Activated CD4-positive, alpha-beta T cell treated with anti-CD3 and anti-CD28 coated beads for 36 hours (primary cell): Measurements from ENCODE around the gene PNPLA7. TPM values are rescaled to one million over a fixed set of nuclear protein-coding genes. Genes with fewer than 3 reads are reported as not detected.
"Not testable (repeated sequence)": the region's sequence is repeated elsewhere in the genome, so short reads cannot be mapped to it uniquely, and the experiment has no call there.

Source experiments
- ATAC-seq: fragments of 200-7000 bp; cut with Tn5 transposase; one replicate; pipeline ENCODE4 v1.10.0; 2021; ENCODE audit warnings: mild to moderate bottlenecking, moderate library complexity
- CTCF ChIA-PET: fragments of 350-600 bp; sonication (Branson Sonifier 250); formaldehyde crosslinking; loops from one replicate; lab custom pipeline; 2021; ENCODE audit warnings: antibody characterized with exemption; lab: Charles Lee
- POLR2A ChIA-PET: fragments of 350-600 bp; sonication (Branson Sonifier 250); formaldehyde crosslinking; loops from one replicate; lab custom pipeline; 2021; ENCODE audit warnings: antibody characterized with exemption, inconsistent platforms; lab: Charles Lee
- DNase-seq: peaks from one replicate; pipeline ENCODE4 v3.0.0-alpha.2; 2020
- H3K27ac Mint-ChIP-seq: one replicate; pipeline ENCODE4 v1.8.0; 2021; ENCODE audit warnings: mixed read lengths
- H3K27me3 Mint-ChIP-seq: one replicate; pipeline ENCODE4 v1.8.0; 2021; ENCODE audit warnings: mixed read lengths
- H3K36me3 Mint-ChIP-seq: one replicate; pipeline ENCODE4 v1.8.0; 2021; ENCODE audit warnings: low read depth, mixed read lengths
- H3K4me1 Mint-ChIP-seq: one replicate; pipeline ENCODE4 v1.8.0; 2021; ENCODE audit warnings: mixed read lengths
- H3K4me3 Mint-ChIP-seq: one replicate; pipeline ENCODE4 v1.8.0; 2021; ENCODE audit warnings: mild to moderate bottlenecking, moderate library complexity, mixed read lengths
- H3K9me3 Mint-ChIP-seq: one replicate; pipeline ENCODE4 v1.8.0; 2021; ENCODE audit warnings: low read depth, mixed read lengths
- intact Hi-C, 2 experiments: fragments of 100-400 bp; cut with DNase I in 1 of 2; cut with micrococcal nuclease in 1 of 2; formaldehyde crosslinking; loops; one replicate each; pipeline versions ENCODE4 v1.14.2 to v1.15.1; 2022 to 2024; cut with DNase I, micrococcal nuclease
- total RNA-seq, 2 experiments: library from RNA; stranded (reverse); gene quantifications; one replicate each; pipeline ENCODE4 v1.2.3, GENCODE V29; 2021

Gene PNPLA7
- total RNA-seq, 2 experiments from 2014 or later: 3.1 to 3.6 TPM

- Mint-ChIP-seq H3K4me3 (no peak overlapping the region), H3K27ac (no peak overlapping the region), H3K9me3 (peaks cover 7% of the 10 kb centered on the region), H3K36me3 (peaks cover 11% of the 10 kb centered on the region), H3K4me1 (peaks cover 24% of the 10 kb centered on the region), H3K27me3 (no peaks in the 10 kb centered on the region)
- no peak for DNase-seq
- intact Hi-C loops: no loop called here
- ChIA-PET POLR2A (no interaction called here), CTCF (interaction anchor here (1.1 to 1.7 kb wide), 2 partner anchors 10 to 14 kb away, joined by 3 to 5 read pairs; partner anchors contain the start of gene MRPL41)
- no peak for ATAC-seq
Observed at GRCh38 chr9:137538058-137538457, 12.1 kb downstream of the PNPLA7 start.

GRCh38 chr9:137536594-137537131 is 13.5 kb downstream of the PNPLA7 start:
- ATAC-seq, H3K27me3 Mint-ChIP-seq, H3K4me3 Mint-ChIP-seq, POLR2A ChIA-PET, H3K9me3 Mint-ChIP-seq, CTCF ChIA-PET, intact Hi-C loops: not testable (repeated sequence)
- DNase-seq: peak; percentile 20
- peak overlapping the region; percentile 74 for H3K27ac Mint-ChIP-seq
- H3K4me1 Mint-ChIP-seq: peaks cover 24% of the 10 kb centered on the region
- peaks cover 11% of the 10 kb centered on the region for H3K36me3 Mint-ChIP-seq

- H3K4me3 Mint-ChIP-seq: no peak overlapping the region
- DNase-seq (no peak), ATAC-seq (no peak)
- no peaks in the 10 kb centered on the region for H3K27me3 Mint-ChIP-seq
- peaks cover 7% of the 10 kb centered on the region for H3K9me3 Mint-ChIP-seq
- ChIA-PET CTCF (interaction anchor here (0.7 to 1.8 kb wide), 8 partner anchors 9 to 1073 kb away, joined by 3 to 6 read pairs (median 4); partner anchors contain the start of gene PNPLA7), POLR2A (interaction anchor here (0.6 to 0.7 kb wide), 4 partner anchors 244 to 575 kb away, joined by 3 to 6 read pairs (median 4); no protein-coding TSS in a partner anchor)
- intact Hi-C loops: loop anchor here in 1 of 2 experiments (2.0 kb wide), 2 partner anchors 16 to 44 kb away; partner anchors contain the start of genes DPH7, MRPL41 and PNPLA7
- peaks cover 26% of the 10 kb centered on the region for H3K4me1 Mint-ChIP-seq
- peak overlapping the region; percentile 73 for H3K27ac Mint-ChIP-seq
- H3K36me3 Mint-ChIP-seq: peaks cover 11% of the 10 kb centered on the region
Observed at GRCh38 chr9:137535120-137535428, 15.1 kb downstream of the PNPLA7 start.

- ChIA-PET CTCF (interaction anchor here (0.6 to 1.8 kb wide), 8 partner anchors 9 to 1073 kb away, joined by 3 to 6 read pairs (median 4); partner anchors contain the start of gene PNPLA7), POLR2A (interaction anchor here (0.6 to 0.7 kb wide), 4 partner anchors 245 to 574 kb away, joined by 3 to 6 read pairs (median 4); no protein-coding TSS in a partner anchor)
- H3K27me3 Mint-ChIP-seq: no peaks in the 10 kb centered on the region
- H3K4me1 Mint-ChIP-seq: peaks cover 27% of the 10 kb centered on the region
- H3K36me3 Mint-ChIP-seq: peaks cover 11% of the 10 kb centered on the region
- peak overlapping the region; percentile 73 for H3K27ac Mint-ChIP-seq
- DNase-seq (peak; percentile 32), ATAC-seq (peak; percentile 86)
- intact Hi-C loops: loop anchor here in 1 of 2 experiments (2.0 kb wide), 2 partner anchors 16 to 44 kb away; partner anchors contain the start of genes DPH7, MRPL41 and PNPLA7
- H3K9me3 Mint-ChIP-seq: peaks cover 7% of the 10 kb centered on the region
- no peak overlapping the region for H3K4me3 Mint-ChIP-seq
Observed at GRCh38 chr9:137534256-137535119, 15.7 kb downstream of the PNPLA7 start.

GRCh38 chr9:137532891-137533468 is 17.2 kb downstream of the PNPLA7 start:
- Mint-ChIP-seq H3K4me1 (peaks cover 30% of the 10 kb centered on the region), H3K36me3 (peaks cover 11% of the 10 kb centered on the region)
- H3K4me3 Mint-ChIP-seq, H3K27me3 Mint-ChIP-seq, intact Hi-C loops, H3K9me3 Mint-ChIP-seq, ATAC-seq, H3K27ac Mint-ChIP-seq, CTCF ChIA-PET, DNase-seq, POLR2A ChIA-PET: not testable (repeated sequence)

- no peaks in the 10 kb centered on the region for H3K27me3 Mint-ChIP-seq
- POLR2A ChIA-PET: no interaction called here
Observed at GRCh38 chr9:137531099-137531765, 19.0 kb downstream of the PNPLA7 start.

GRCh38 chr9:137530331-137530730 is 19.9 kb downstream of the PNPLA7 start:
- ATAC-seq (no peak), DNase-seq (no peak)
- intact Hi-C loops: no loop called here
- ChIA-PET CTCF (interaction anchor here (0.7 kb wide), 1 partner anchor 803 kb away, joined by 3 read pairs; no protein-coding TSS in a partner anchor), POLR2A (no interaction called here)
- Mint-ChIP-seq H3K36me3 (no peaks in the 10 kb centered on the region), H3K4me3 (no peak overlapping the region), H3K4me1 (peaks cover 16% of the 10 kb centered on the region), H3K27me3 (no peaks in the 10 kb centered on the region), H3K9me3 (no peaks in the 10 kb centered on the region), H3K27ac (no peak overlapping the region)

More at GRCh38 chr9:137531099-137531765, 19.0 kb downstream of the PNPLA7 start:
- no peak for ATAC-seq
- CTCF ChIA-PET: interaction anchor here (0.9 kb wide), 1 partner anchor 229 kb away, joined by 3 read pairs; the partner anchor contains the start of gene NRARP
- H3K27ac Mint-ChIP-seq: no peak overlapping the region
- no peak overlapping the region for H3K4me3 Mint-ChIP-seq
- peaks cover 2% of the 10 kb centered on the region for H3K9me3 Mint-ChIP-seq
- intact Hi-C loops: no loop called here
- H3K36me3 Mint-ChIP-seq: peaks cover 2% of the 10 kb centered on the region
- H3K4me1 Mint-ChIP-seq: peaks cover 18% of the 10 kb centered on the region
- no peak for DNase-seq

GRCh38 chr9:137524981-137525317 is 25.3 kb downstream of the PNPLA7 start:
- Mint-ChIP-seq H3K27ac (no peak overlapping the region), H3K4me1 (peaks cover 4% of the 10 kb centered on the region), H3K27me3 (no peaks in the 10 kb centered on the region), H3K36me3 (no peaks in the 10 kb centered on the region), H3K9me3 (no peaks in the 10 kb centered on the region), H3K4me3 (no peak overlapping the region)
- ChIA-PET POLR2A (no interaction called here), CTCF (interaction anchor here (0.7 to 1.0 kb wide), 5 partner anchors 8 to 100 kb away, joined by 3 to 5 read pairs (median 4); no protein-coding TSS in a partner anchor)
- no peak for DNase-seq
- no peak for ATAC-seq
- intact Hi-C loops: loop anchor here (1.0 to 10.0 kb wide), 2 partner anchors 102 to 230 kb away; partner anchors contain the start of genes EXD3 (in 1 of the 2) and NOXA1 (in 1 of the 2)

- no peaks in the 10 kb centered on the region for H3K9me3 Mint-ChIP-seq
- no peaks in the 10 kb centered on the region for H3K36me3 Mint-ChIP-seq
- no peaks in the 10 kb centered on the region for H3K27me3 Mint-ChIP-seq
- ATAC-seq (no peak), DNase-seq (no peak)
- CTCF ChIA-PET: interaction anchor here (0.7 to 1.0 kb wide), 5 partner anchors 8 to 99 kb away, joined by 3 to 5 read pairs (median 4); no protein-coding TSS in a partner anchor
- H3K4me3 Mint-ChIP-seq: no peak overlapping the region
- intact Hi-C loops: loop anchor here (1.0 to 10.0 kb wide), 2 partner anchors 101 to 230 kb away; partner anchors contain the start of genes EXD3 (in 1 of the 2) and NOXA1 (in 1 of the 2)
- H3K27ac Mint-ChIP-seq: no peak overlapping the region
- POLR2A ChIA-PET: no interaction called here
- H3K4me1 Mint-ChIP-seq: peaks cover 2% of the 10 kb centered on the region
Observed at GRCh38 chr9:137524161-137524980, 25.8 kb downstream of the PNPLA7 start.
